SU-DHL-6 (cell line): Measurements from ENCODE around the gene KDM1A.

Experiments
- CTCF ChIP-seq: fragments of 200-600 bp; sonication (generic); IDR thresholded peaks from one replicate; pipeline ENCODE4 v1.5.1; 2017; ENCODE audit warnings: antibody characterized with exemption, mild to moderate bottlenecking, low read length, moderate library complexity; ENCODE audit not compliant: insufficient read depth, poor library complexity, severe bottlenecking
- EZH2phosphoT487 ChIP-seq: fragments of 200-600 bp; sonication (generic), shearing (Covaris generic); conservative IDR thresholded peaks from 2 replicates; pipeline ENCODE4 v1.6.1; 2018; ENCODE audit warnings: mild to moderate bottlenecking, antibody characterized with exemption, low read length, moderate library complexity, mixed read lengths

GRCh38 chr1:23122023-23122748 is 102.9 kb downstream of the KDM1A start:
- TF ChIP-seq CTCF (no peak), EZH2phosphoT487 (no peak)
